HEK293T (cell line): ENCODE measurements around the gene GALNT12.

Experiments
- CTCF ChIA-PET: fragments of 350-600 bp; formaldehyde crosslinking; extraction: SDS; loops from one replicate; lab custom pipeline; 2021; ENCODE audit warnings: antibody characterized with exemption, inconsistent platforms; lab: Yijun Ruan, JAX
- POLR2A ChIA-PET: fragments of 350-600 bp; formaldehyde crosslinking; extraction: SDS; loops from one replicate; lab custom pipeline; 2020; ENCODE audit warnings: antibody characterized with exemption, inconsistent platforms; lab: Yijun Ruan, JAX
- DNase-seq: peaks from one replicate; pipeline ENCODE4 v3.0.0; 2012; ENCODE audit warnings: mixed read lengths; ENCODE audit errors: extremely low spot score
- ARNT ChIP-seq: fragments of 450-650 bp; IDR thresholded peaks from 2 replicates; pipeline ENCODE4 v1.6.1; 2017; ENCODE audit warnings: mild to moderate bottlenecking
- BHLHE40 ChIP-seq: fragments of 450-650 bp; IDR thresholded peaks from 2 replicates; pipeline ENCODE4 v1.6.1; 2016; ENCODE audit warnings: mild to moderate bottlenecking, moderate library complexity, borderline replicate concordance
- CTBP1 ChIP-seq: fragments of 450-650 bp; IDR thresholded peaks from 2 replicates; pipeline ENCODE4 v1.6.1; 2016; ENCODE audit warnings: borderline replicate concordance
- ELF4 ChIP-seq: fragments of 450-650 bp; IDR thresholded peaks from 2 replicates; pipeline ENCODE4 v1.6.1; 2017; ENCODE audit warnings: antibody characterized with exemption
- FOXA1 ChIP-seq: fragments of 450-650 bp; IDR thresholded peaks from 2 replicates; pipeline ENCODE4 v1.6.1; 2016; ENCODE audit warnings: mild to moderate bottlenecking
- FOXK2 ChIP-seq: fragments of 450-650 bp; IDR thresholded peaks from 2 replicates; pipeline ENCODE4 v1.6.1; 2016; ENCODE audit warnings: mild to moderate bottlenecking
- FOXM1 ChIP-seq: fragments of 450-650 bp; IDR thresholded peaks from 2 replicates; pipeline ENCODE4 v1.6.1; 2017; ENCODE audit warnings: mild to moderate bottlenecking, borderline replicate concordance
- HDGF ChIP-seq: fragments of 450-650 bp; IDR thresholded peaks from 2 replicates; pipeline ENCODE4 v1.6.1; 2017; ENCODE audit warnings: antibody characterized with exemption, borderline replicate concordance
- L3MBTL2 ChIP-seq: fragments of 450-650 bp; conservative IDR thresholded peaks from 2 replicates; pipeline ENCODE4 v1.6.1; 2016; ENCODE audit warnings: mild to moderate bottlenecking
- LEF1 ChIP-seq: fragments of 450-650 bp; IDR thresholded peaks from 2 replicates; pipeline ENCODE4 v1.6.1; 2017; ENCODE audit warnings: mild to moderate bottlenecking, borderline replicate concordance
- NFRKB ChIP-seq: fragments of 450-650 bp; IDR thresholded peaks from 2 replicates; pipeline ENCODE4 v1.6.1; 2016; ENCODE audit warnings: mild to moderate bottlenecking, moderate library complexity
- SP1 ChIP-seq: fragments of 450-650 bp; IDR thresholded peaks from 2 replicates; pipeline ENCODE4 v1.6.1; 2017
- SUZ12 ChIP-seq: fragments of 450-650 bp; IDR thresholded peaks from 2 replicates; pipeline ENCODE4 v1.6.1; 2016; ENCODE audit warnings: mild to moderate bottlenecking
- TARDBP ChIP-seq: fragments of 450-650 bp; IDR thresholded peaks from 2 replicates; pipeline ENCODE4 v1.6.1; 2016
- ZNF384 ChIP-seq: fragments of 450-650 bp; IDR thresholded peaks from 2 replicates; pipeline ENCODE4 v1.6.1; 2016
- TF ChIP-seq, protein P1 (sequence below): fragments of 450-650 bp; IDR thresholded peaks from 2 replicates; pipeline ENCODE4 v1.6.1; 2016

The GALNT12 gene

DNA sequence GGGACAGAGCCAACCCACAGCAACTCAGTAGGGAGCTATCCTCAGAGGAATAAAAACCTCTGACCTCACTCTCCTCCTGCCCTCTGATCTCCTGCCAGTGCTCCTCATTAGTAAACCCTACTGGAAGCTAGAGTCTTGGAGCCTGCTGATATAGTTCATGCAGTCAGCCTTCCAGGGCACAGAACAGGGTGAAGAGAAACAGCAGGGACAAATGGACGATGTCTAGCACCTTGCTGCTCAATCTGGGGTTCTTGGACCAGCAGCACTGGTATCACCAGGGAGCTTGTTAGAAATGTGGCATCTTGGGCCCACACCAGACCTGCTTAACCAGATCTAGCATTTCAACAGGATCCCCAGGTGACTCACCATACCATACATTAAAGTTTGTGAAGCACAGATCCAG lies 5.5 kb upstream of the GALNT12 start:
- TF ChIP-seq FOXM1 (no peak), FOXK2 (no peak), HDGF (no peak), ZNF384 (no peak), LEF1 (no peak), SP1 (no peak), ELF4 (no peak), BHLHE40 (no peak), L3MBTL2 (no peak)
- TF ChIP-seq, protein P1, sequence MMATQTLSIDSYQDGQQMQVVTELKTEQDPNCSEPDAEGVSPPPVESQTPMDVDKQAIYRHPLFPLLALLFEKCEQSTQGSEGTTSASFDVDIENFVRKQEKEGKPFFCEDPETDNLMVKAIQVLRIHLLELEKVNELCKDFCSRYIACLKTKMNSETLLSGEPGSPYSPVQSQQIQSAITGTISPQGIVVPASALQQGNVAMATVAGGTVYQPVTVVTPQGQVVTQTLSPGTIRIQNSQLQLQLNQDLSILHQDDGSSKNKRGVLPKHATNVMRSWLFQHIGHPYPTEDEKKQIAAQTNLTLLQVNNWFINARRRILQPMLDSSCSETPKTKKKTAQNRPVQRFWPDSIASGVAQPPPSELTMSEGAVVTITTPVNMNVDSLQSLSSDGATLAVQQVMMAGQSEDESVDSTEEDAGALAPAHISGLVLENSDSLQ = no peak
- no peak for DNase-seq
- ChIA-PET CTCF (interaction anchor here (0.6 kb wide), 1 partner anchor 15 kb away, joined by 3 read pairs; no protein-coding TSS in a partner anchor), POLR2A (no interaction called here)

DNA sequence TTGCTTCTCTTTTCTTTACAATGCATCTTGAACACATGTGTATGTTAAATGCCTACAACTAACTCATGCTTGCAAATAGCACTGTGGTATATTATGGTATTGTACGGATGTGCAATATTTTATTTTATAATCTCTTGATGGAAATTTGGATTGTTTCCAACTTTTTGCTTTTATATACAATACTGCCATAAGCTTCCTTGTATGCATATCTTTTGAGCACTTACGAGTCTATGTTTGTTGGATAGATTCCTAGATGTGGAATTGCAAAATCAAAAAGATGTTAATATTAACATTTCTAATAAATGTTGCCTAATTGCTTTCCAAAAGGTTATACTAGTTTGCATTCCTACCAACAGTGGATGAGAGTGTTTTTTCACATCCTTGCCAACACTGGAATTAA lies 3.4 kb upstream of the GALNT12 start:
- no peak for DNase-seq
- no peak for TF ChIP-seq CTBP1
- TF ChIP-seq ELF4 = no peak
- no peak for TF ChIP-seq LEF1
- no peak for TF ChIP-seq NFRKB
- TF ChIP-seq HDGF = no peak
- no peak for TF ChIP-seq FOXA1
- no peak for TF ChIP-seq SUZ12
- no peak for TF ChIP-seq SP1
- no peak for TF ChIP-seq BHLHE40
- TF ChIP-seq TARDBP = no peak
- TF ChIP-seq FOXM1 = no peak
- TF ChIP-seq, protein P1 = no peak
- ChIA-PET POLR2A (interaction anchor here (0.6 kb wide), 1 partner anchor 13 kb away, joined by 3 read pairs; no protein-coding TSS in a partner anchor), CTCF (no interaction called here)

DNA sequence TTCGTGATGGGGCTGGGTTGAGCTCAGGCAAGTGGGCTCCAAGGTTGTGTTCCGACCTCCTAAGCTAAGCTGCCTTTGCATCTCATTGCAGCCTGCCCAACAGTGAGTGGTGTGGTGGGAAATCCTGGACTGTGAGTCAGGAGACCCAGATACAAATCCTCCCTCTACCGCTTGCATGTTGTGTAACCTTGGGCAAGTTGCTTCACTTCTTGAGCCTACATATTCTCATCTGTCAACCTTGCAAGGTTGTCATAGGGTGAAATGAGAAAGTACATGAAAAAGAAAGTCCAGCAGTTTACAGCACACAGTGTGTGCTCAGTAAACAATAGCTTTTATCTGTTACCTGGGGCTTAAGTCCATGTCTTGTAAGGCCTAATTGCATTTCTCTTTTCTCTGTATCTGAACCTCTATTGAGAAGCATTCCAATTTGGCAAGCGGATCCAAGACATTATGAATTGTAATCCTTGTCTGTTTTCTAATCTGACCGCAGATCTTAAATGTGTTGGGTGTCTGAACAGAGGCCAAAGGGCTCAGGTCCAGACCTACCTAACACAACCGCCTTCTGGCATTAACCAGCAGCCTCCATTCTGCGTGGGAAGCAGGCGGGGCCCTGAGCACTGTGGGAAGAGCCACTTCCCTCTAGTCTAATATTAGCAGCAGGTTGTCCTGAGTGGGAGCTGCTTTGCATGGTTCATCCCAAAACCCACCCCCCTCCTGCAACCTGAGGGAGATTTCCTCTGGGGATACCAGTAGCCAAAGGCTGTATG lies 1.8 kb upstream of the GALNT12 start:
- ChIA-PET POLR2A (interaction anchor here (1.3 to 2.7 kb wide), 2 partner anchors 9 to 11 kb away, joined by 3 to 10 read pairs; partner anchors contain the start of gene ANKS6), CTCF (interaction anchor here (1.8 kb wide), 2 partner anchors 9 to 43 kb away, joined by 7 to 10 read pairs; partner anchors contain the start of gene ANKS6)
- TF ChIP-seq, protein P1 = no peak
- TF ChIP-seq NFRKB = no peak
- TF ChIP-seq LEF1 = no peak
- TF ChIP-seq ZNF384 = no peak
- TF ChIP-seq ARNT = no peak
- TF ChIP-seq BHLHE40 = no peak
- no peak for TF ChIP-seq FOXK2
- TF ChIP-seq FOXA1 = no peak
- no peak for TF ChIP-seq CTBP1
- no peak for TF ChIP-seq HDGF
- TF ChIP-seq TARDBP = no peak
- DNase-seq = no peak

DNA sequence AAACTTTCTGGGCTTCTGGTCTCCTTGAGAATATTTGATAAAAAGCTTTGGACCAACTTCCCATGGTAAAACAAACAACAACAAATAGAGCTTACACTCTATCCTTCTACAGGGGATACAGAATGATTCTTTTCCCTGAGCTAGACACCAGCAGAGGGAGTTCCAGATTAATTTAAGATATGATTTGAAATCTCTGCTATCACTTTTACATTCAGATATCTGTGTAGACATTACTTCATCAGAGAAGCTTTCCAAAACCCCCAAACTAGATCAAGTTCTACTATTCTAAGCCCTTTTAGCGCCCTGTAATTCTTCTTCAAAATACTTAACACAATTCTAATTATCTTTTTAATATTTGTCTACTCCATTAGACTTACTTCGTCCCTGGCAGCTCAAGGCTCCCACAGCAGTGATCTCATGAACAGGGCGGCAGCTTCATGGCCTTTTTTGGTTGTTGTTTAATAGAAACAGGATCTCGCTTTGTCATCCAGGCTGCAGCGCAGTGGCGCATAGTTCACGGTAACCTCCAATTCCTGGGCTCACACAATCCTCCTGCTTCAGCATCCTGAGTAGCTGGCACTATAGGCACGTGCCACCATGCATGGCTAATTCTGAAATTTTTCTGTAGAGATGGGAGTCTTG lies 955 bp upstream of the GALNT12 start:
- ChIA-PET POLR2A (interaction anchor here (1.3 to 2.7 kb wide), 2 partner anchors 10 to 11 kb away, joined by 3 to 10 read pairs; partner anchors contain the start of gene ANKS6), CTCF (interaction anchor here (1.3 to 1.8 kb wide), 3 partner anchors 10 to 192 kb away, joined by 4 to 10 read pairs (median 7); partner anchors contain the start of gene ANKS6)
- no peak for DNase-seq
- TF ChIP-seq BHLHE40 (no peak), NFRKB (no peak), ZNF384 (no peak), FOXM1 (no peak), CTBP1 (no peak), FOXK2 (no peak), ELF4 (no peak), FOXA1 (no peak), SP1 (no peak), SUZ12 (no peak), L3MBTL2 (no peak), TARDBP (no peak), ARNT (no peak), LEF1 (no peak)
- TF ChIP-seq, protein P1 = no peak

DNA sequence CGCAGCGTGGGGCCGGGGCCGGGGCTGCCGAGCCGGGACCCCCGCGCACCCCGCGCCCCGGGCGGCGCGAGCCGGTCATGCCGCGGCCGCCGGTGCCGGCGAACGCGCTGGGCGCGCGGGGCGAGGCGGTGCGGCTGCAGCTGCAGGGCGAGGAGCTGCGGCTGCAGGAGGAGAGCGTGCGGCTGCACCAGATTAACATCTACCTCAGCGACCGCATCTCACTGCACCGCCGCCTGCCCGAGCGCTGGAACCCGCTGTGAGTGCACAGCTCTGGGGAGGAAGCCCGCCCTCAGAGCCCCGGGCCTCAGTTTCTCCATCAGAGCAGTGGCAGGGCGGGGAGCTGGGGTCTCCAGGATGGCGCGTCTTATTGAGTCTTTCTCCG lies 335 bp downstream of the GALNT12 start:
- ChIA-PET POLR2A (interaction anchor here (0.7 kb wide), 1 partner anchor 328 kb away, joined by 3 read pairs; no protein-coding TSS in a partner anchor), CTCF (interaction anchor here (0.6 to 1.3 kb wide), 2 partner anchors 16 to 40 kb away, joined by 3 read pairs; no protein-coding TSS in a partner anchor)
- TF ChIP-seq ARNT (no peak), LEF1 (no peak)
- DNase-seq = peak; percentile 60
